Stimulated activated memory B cell treated with anti-CD40 and anti-IgM and Interleukin-4, amounts not matched to agents 10 μg/mL and 1 μg/mL and 100 μg/mL, for 72 hours (primary cell): ENCODE measurements around the gene VAMP4.

ENCODE experiments used
- ATAC-seq: fragments of 150-1000 bp; cut with Tn5 transposase; 2 replicates; pipeline ENCODE4 v1.10.0; 2021
- H3K27ac Mint-ChIP-seq: one replicate; pipeline ENCODE4 v1.8.0; 2022; ENCODE audit warnings: mild to moderate bottlenecking, mixed read lengths
- H3K27me3 Mint-ChIP-seq: one replicate; pipeline ENCODE4 v1.8.0; 2022; ENCODE audit warnings: mixed read lengths
- H3K36me3 Mint-ChIP-seq: one replicate; pipeline ENCODE4 v1.8.0; 2022; ENCODE audit warnings: mixed read lengths
- H3K4me1 Mint-ChIP-seq: one replicate; pipeline ENCODE4 v1.8.0; 2022; ENCODE audit warnings: mixed read lengths
- H3K4me3 Mint-ChIP-seq: one replicate; pipeline ENCODE4 v1.8.0; 2022; ENCODE audit warnings: mild to moderate bottlenecking, moderate library complexity, mixed read lengths
- H3K9me3 Mint-ChIP-seq: one replicate; pipeline ENCODE4 v1.8.0; 2022; ENCODE audit warnings: mixed read lengths

VAMP4 gene

DNA sequence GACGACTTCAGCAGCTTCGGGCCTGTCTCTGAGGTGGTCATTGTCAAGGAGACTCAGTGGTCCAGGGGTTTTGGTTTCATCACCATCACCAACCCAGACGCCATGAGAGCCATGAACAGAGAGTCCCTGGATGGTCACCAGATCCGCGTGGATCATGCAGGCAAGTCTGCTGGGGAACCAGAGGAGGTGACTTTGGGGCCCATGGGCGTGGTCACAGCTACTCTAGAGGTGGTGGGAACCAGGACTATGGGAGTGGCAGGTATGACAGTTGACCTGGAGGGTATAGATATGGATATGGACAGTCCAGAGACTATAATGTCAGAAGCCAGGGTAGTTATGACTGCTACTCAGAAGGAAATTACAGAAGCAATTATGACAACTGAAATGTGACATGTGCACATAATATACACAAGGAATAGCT is 20.3 kb upstream of the VAMP4 start:
- Mint-ChIP-seq H3K36me3 (no peaks in the 10 kb centered on the region), H3K27ac (no peak overlapping the region)

DNA sequence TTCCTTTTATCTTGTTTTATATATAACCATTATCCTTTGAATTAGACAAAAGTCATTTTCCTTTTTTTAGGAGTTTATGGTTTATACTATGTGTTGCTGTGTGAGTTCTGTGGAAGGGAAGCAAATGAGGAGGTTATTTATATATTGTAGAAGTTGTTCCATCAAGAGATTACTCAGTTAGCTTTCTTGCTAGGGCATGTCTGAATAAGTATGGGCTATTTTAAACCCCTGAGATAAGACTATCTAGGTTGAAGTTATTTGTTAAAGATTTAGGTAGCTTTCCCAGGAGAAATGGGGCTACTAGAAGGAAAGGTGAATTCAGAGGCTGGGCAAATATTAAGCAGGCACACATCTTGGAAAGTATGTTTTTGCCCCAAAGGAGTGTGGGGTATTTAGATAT is 16.1 kb upstream of the VAMP4 start:
- ATAC-seq: no peak
- Mint-ChIP-seq H3K27ac (no peak overlapping the region), H3K4me3 (no peak overlapping the region), H3K4me1 (no peaks in the 10 kb centered on the region), H3K27me3 (peaks cover 19% of the 10 kb centered on the region), H3K36me3 (no peaks in the 10 kb centered on the region), H3K9me3 (no peaks in the 10 kb centered on the region)

More for the DNA sequence above, 20.3 kb upstream of the VAMP4 start:
- no peak for ATAC-seq
- no peak overlapping the region for H3K4me3 Mint-ChIP-seq
- H3K27me3 Mint-ChIP-seq: peaks cover 21% of the 10 kb centered on the region
- H3K4me1 Mint-ChIP-seq: no peaks in the 10 kb centered on the region
- no peaks in the 10 kb centered on the region for H3K9me3 Mint-ChIP-seq

DNA sequence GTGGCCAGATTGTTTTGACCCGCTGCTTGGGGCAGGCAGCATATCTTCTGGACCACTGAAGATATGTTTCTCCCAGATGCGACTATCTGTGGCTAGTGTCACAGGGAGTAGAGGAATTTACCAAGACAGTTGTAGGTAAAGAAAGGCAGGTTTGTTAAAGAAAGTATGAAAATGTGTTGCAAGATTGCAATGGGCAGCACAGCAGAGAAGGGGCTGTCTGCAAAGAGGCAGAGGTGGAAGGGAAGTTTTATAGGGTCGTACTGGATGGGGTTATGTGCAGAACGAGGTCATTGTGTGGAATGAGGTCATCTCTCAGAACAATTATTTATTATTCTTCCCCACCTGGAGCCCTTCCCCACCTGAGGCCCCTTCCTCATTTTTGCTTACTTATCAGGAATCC is 15.0 kb upstream of the VAMP4 start:
- Mint-ChIP-seq H3K36me3 (no peaks in the 10 kb centered on the region), H3K27me3 (peaks cover 15% of the 10 kb centered on the region), H3K4me1 (no peaks in the 10 kb centered on the region), H3K9me3 (no peaks in the 10 kb centered on the region), H3K4me3 (no peak overlapping the region), H3K27ac (no peak overlapping the region)
- no peak for ATAC-seq

DNA sequence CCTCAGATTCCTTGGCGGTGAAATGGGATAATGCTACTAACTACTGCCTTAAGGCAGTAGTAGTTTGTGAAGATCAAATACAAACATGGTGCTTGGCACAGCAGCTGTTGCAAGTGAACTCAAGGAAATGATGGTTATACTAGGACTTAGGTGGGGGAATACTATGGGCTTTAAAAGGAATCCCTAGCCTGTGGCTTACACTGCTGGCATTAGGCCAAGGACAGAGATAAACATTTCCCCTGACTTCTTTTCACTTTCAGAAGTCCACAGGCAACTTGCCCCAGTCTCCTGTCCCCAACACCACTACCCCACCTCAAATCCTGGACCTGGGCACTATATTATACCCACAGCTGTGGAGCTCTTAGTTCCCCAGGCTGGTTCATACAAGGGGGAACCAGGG is 13.1 kb upstream of the VAMP4 start:
- no peaks in the 10 kb centered on the region for H3K36me3 Mint-ChIP-seq
- H3K27me3 Mint-ChIP-seq: peaks cover 15% of the 10 kb centered on the region
- no peak overlapping the region for H3K27ac Mint-ChIP-seq
- ATAC-seq: no peak
- no peaks in the 10 kb centered on the region for H3K4me1 Mint-ChIP-seq
- H3K9me3 Mint-ChIP-seq: no peaks in the 10 kb centered on the region
- no peak overlapping the region for H3K4me3 Mint-ChIP-seq

DNA sequence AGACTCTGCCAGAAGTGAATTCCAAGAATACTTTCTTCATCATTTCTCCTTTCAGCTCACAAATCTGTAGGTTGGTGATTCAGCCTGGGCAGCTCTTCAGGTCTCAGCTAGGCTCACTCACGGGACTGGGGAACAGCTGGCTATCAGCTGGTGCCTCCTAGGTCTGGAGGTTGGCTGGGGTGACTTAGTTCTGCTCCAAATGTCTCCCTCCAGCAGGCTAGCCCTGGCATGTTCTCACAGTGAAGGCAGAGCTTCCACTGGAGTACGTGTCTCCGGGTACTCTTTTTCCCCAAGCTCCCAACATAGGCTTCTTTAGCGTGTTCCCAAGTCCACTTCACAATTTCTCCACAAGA is 12.5 kb upstream of the VAMP4 start:
- H3K4me3 Mint-ChIP-seq: no peak overlapping the region
- ATAC-seq: no peak
- peaks cover 15% of the 10 kb centered on the region for H3K27me3 Mint-ChIP-seq
- no peaks in the 10 kb centered on the region for H3K4me1 Mint-ChIP-seq
- no peaks in the 10 kb centered on the region for H3K9me3 Mint-ChIP-seq
- no peaks in the 10 kb centered on the region for H3K36me3 Mint-ChIP-seq
- no peak overlapping the region for H3K27ac Mint-ChIP-seq

DNA sequence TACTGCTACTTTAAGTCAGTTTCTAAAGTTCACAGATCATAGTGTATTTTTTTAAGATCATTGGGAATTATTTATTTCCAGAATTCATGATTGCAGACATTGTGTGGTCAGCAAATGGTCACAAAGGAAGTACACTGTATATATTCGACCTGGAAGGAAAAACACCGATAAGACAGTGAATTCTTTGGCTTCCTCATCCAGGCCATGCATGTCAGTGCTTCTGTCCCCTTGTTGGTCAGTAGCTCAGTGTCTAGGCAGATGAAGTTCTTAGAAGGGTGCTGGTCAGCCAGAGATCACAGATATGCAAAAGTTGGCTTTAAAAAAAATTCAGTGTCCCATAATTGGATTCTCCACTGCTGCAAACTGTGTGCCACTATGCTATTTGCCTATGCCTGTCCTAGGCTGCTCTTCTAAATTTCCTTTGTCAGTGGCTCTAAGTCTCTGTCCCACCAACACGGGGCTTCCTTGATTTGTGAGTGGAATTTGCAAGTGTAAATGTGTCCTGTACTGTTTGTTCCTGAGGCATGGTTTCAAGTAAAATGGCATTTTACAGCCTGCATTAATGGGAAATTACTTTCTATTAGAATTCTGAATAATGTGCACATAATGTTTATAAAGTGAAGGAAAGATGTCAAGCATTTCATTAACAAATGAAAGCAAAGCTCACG is 12.0 kb upstream of the VAMP4 start:
- Mint-ChIP-seq H3K27me3 (peaks cover 15% of the 10 kb centered on the region), H3K4me1 (no peaks in the 10 kb centered on the region), H3K36me3 (no peaks in the 10 kb centered on the region), H3K27ac (no peak overlapping the region), H3K4me3 (no peak overlapping the region), H3K9me3 (no peaks in the 10 kb centered on the region)
- no peak for ATAC-seq

DNA sequence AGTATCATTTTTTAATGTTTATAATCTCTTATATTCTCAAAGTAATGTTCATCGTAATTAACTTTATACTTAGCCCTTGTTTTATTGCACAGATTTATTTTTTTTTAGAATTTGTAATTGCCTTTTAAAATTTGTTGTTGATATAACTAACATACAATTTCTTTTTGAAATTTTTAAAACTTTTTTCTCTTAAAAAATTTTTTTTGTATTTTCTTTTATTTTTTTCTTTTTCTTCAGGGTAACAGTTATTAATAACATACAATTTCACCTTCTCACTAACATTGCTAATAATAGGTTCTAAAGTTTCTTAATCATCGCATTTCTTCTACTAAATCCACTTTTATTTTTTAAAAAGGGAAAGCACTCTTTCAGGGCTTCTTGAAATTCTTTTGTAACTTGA is 11.3 kb upstream of the VAMP4 start:
- Mint-ChIP-seq H3K9me3 (no peaks in the 10 kb centered on the region), H3K36me3 (no peaks in the 10 kb centered on the region), H3K4me3 (no peak overlapping the region), H3K4me1 (no peaks in the 10 kb centered on the region), H3K27ac (no peak overlapping the region), H3K27me3 (peaks cover 15% of the 10 kb centered on the region)
- ATAC-seq: no peak

DNA sequence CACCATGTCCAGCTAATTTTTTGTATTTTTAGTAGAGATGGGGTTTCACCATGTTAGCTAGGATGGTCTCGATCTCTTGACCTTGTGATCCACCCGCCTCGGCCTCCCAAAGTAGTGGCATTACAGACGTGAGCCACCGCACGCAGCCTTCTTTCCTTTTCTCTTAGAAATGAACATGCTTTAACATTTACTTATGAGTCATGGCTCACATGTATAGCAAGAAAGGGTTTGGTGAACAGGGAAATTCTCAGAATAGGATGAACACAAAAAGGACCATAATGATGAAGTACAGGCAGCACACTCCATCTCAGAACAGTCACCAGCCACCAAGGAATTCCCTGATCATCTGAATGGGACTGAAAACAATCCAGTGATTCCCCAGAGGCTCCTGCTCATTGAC is 9.4 kb upstream of the VAMP4 start:
- no peak overlapping the region for H3K27ac Mint-ChIP-seq
- peaks cover 10% of the 10 kb centered on the region for H3K27me3 Mint-ChIP-seq
- H3K36me3 Mint-ChIP-seq: no peaks in the 10 kb centered on the region
- H3K4me3 Mint-ChIP-seq: no peak overlapping the region
- ATAC-seq: no peak
- H3K4me1 Mint-ChIP-seq: no peaks in the 10 kb centered on the region
- no peaks in the 10 kb centered on the region for H3K9me3 Mint-ChIP-seq

DNA sequence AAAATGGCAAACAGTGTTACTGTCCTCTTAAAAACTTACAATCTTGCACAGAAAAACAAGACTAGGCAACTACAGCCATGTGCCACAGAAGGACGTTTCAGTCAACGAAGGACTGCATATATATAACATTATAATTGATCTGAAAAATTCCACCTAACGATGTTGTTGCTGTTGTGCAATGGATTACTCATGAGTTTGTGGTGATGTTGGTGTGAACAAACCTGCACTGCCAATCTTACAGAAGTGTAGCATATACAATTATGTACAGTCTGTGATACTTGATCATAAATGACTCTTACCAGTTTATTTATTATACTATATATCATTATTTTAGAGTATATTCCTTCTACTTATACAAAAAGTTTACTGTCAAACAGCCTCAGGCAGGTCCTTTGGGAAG is 6.8 kb upstream of the VAMP4 start:
- no peaks in the 10 kb centered on the region for H3K36me3 Mint-ChIP-seq
- H3K9me3 Mint-ChIP-seq: no peaks in the 10 kb centered on the region
- ATAC-seq: no peak
- H3K27ac Mint-ChIP-seq: no peak overlapping the region
- peaks cover under 1% of the 10 kb centered on the region for H3K4me1 Mint-ChIP-seq
- H3K27me3 Mint-ChIP-seq: no peaks in the 10 kb centered on the region
- H3K4me3 Mint-ChIP-seq: no peak overlapping the region

DNA sequence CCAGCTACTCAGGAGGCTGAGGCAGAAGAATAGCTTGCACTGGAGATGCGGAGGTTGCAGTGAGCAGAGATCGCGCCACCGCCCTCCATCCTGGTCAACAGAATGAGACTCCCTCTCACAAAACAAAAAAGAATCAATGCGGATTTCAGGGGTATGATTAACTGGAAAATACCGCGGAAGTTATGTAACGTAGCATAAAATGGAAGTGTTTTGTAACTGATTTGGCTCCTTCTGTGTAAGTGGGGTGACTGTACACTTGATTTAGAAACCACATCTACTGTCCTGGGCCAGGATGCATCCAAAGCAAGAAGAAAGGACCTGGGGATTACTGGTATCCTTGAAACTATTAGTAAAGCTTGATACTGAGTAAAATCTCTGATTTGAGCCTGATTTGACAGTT is 3.1 kb upstream of the VAMP4 start:
- H3K27me3 Mint-ChIP-seq: no peaks in the 10 kb centered on the region
- no peaks in the 10 kb centered on the region for H3K36me3 Mint-ChIP-seq
- H3K27ac Mint-ChIP-seq: no peak overlapping the region
- no peak for ATAC-seq
- H3K4me3 Mint-ChIP-seq: no peak overlapping the region
- peaks cover 26% of the 10 kb centered on the region for H3K4me1 Mint-ChIP-seq
- no peaks in the 10 kb centered on the region for H3K9me3 Mint-ChIP-seq

DNA sequence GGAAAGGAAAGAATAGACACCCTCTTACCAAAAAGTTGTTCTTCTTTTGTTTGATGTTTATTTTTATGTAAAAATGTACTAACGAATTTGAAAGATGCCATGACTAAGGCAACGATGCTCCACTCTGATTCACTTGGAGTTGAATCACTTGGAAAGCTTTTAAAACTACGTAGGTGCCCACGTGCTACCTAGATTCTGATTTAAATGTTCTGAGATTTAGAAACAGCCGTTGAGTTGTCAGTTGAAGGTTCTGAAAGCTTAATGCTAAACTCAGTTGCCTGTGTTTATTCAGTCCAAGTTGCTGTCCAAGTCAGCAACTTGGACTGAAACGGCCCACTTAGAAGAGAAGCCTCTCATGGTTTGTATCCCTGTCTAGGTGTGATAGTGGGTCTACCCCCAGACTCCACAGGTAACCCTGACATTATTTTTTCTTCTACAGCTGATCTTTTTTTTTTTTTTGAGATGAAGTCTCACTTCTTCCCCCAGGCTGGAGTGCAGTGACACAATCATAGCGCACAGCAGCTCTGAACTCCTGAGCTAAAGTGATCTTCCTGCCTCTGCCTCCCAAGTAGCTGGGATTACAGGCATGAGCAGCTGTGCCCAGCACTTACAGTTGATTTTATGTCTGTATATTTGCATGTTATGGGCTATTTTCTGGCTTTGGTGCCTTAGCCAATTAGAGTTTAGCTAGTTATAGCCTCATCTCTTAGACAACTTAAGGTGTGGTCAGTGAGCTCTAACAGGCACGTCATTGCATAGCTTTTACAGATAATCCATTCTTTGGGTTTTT is 1.4 kb upstream of the VAMP4 start:
- ATAC-seq: no peak
- peak overlapping the region; percentile 99 for H3K4me3 Mint-ChIP-seq
- H3K27me3 Mint-ChIP-seq: no peaks in the 10 kb centered on the region
- H3K4me1 Mint-ChIP-seq: peaks cover 30% of the 10 kb centered on the region
- no peaks in the 10 kb centered on the region for H3K9me3 Mint-ChIP-seq
- no peaks in the 10 kb centered on the region for H3K36me3 Mint-ChIP-seq
- peak overlapping the region; percentile 98 for H3K27ac Mint-ChIP-seq

DNA sequence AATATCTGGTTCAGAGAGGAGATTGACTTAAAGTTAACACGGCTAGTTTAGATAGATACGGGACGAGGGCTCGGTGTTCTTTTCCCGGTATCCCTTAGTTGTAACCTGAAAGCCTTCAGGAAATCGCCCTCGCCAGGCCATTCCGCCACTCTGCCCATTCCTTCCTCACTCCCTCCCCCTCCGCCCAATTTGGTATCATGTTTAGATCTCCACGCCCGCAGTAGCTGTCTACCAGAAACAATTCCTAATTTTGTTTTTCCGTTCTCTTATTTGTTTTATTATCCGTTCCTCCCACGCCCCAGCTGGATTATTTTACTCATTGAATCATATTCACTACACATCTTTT is 685 bp upstream of the VAMP4 start:
- Mint-ChIP-seq H3K27me3 (no peaks in the 10 kb centered on the region), H3K27ac (peak overlapping the region; percentile 98), H3K9me3 (no peaks in the 10 kb centered on the region), H3K4me1 (peaks cover 30% of the 10 kb centered on the region), H3K36me3 (no peaks in the 10 kb centered on the region), H3K4me3 (peak overlapping the region; percentile 99)
- ATAC-seq: no peak

DNA sequence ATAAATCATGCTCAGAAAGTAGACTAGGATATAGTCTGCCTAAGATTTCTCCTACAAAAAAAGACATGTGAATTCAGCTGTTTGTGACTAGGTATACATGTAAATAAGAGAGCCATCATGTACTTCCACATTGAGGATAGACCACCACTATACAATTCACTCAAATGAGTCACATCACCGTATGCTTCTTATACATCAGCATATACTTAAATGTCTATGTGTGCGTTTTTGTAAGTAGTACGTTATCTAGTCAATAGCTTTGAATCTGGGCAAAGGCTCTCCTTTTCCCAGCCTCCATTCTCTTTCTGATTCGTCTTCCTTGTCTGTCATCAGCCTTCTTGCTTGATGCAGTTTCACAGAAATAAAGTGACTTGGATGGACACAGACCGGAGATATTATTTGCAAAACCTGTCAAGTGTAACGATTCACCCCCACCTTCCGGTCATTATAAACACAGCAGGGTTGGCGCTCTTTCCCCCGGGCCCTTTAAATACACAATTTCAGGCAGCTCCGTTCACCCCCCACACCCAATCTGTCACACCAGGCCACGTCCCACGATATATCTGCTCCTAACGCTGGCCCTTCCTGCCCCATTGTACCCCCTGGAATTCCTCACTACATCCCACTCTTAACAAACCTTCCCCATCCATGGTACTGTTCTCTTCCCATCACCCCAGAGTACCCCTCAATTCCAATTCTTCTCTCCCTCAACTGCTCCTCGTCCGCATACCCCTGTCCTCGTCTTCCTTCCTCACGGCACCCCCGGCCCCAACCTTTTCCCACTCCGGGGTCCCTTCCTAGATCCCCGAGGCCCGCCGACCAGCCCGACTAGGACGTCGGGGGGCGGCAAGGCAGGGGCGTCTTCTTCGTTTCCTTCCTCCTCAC is 636 bp downstream of the VAMP4 start:
- ATAC-seq: peak; percentile 50
- peak overlapping the region; percentile 98 for H3K27ac Mint-ChIP-seq
- peak overlapping the region; percentile 99 for H3K4me3 Mint-ChIP-seq
- H3K9me3 Mint-ChIP-seq: no peaks in the 10 kb centered on the region
- H3K27me3 Mint-ChIP-seq: no peaks in the 10 kb centered on the region
- H3K36me3 Mint-ChIP-seq: peaks cover 10% of the 10 kb centered on the region
- H3K4me1 Mint-ChIP-seq: peaks cover 30% of the 10 kb centered on the region

DNA sequence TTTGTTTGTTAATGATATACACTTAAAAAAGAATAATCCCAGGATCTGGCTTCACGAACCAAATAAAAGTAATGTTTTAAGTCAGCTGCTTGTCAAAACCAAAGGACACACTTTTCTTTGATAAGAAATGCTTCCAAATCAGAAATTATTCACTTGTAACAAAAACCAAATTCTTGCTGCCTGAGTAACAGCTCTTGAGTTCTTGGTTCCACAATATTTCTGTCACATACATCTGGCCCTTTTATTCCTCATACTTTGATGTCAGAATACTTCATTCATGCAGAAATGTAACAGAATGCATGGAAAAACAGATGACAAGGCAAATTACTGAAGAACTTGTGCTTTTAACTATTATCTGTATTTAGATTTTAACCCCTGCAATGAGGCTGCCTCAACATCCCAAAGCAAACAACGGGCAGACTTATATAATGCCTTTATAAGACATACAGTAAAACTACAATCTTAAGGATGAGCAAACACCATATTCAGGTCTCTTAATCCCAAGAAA is 1.5 kb downstream of the VAMP4 start:
- peaks cover 15% of the 10 kb centered on the region for H3K36me3 Mint-ChIP-seq
- no peaks in the 10 kb centered on the region for H3K27me3 Mint-ChIP-seq
- peak overlapping the region; percentile 98 for H3K27ac Mint-ChIP-seq
- no peak for ATAC-seq
- H3K9me3 Mint-ChIP-seq: no peaks in the 10 kb centered on the region
- no peak overlapping the region for H3K4me3 Mint-ChIP-seq
- peaks cover 30% of the 10 kb centered on the region for H3K4me1 Mint-ChIP-seq

DNA sequence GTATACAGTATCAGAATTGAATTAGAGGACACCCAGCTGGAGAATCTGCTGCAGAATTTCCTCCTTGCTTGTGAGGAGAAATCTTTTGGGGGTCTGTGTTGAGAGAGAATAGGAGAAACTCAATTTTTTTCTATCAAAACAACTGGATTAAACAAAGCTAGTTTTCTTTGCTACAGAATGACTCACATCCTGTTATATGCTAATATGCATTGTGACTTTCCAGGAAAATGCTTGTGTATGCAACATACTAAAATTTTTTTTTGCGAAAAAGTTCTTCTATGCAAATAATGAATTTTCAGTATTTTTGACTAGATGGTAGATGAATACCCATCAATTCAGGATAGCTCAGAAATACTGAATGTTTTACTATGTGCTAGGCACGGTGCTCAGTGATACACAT is 2.2 kb downstream of the VAMP4 start:
- H3K4me1 Mint-ChIP-seq: peaks cover 30% of the 10 kb centered on the region
- peaks cover 19% of the 10 kb centered on the region for H3K36me3 Mint-ChIP-seq
- H3K9me3 Mint-ChIP-seq: no peaks in the 10 kb centered on the region
- no peak overlapping the region for H3K27ac Mint-ChIP-seq
- no peak overlapping the region for H3K4me3 Mint-ChIP-seq
- no peak for ATAC-seq
- no peaks in the 10 kb centered on the region for H3K27me3 Mint-ChIP-seq
